ENCODE results near the gene LNPK.
"Not testable (repeated sequence)": the region's sequence is repeated elsewhere in the genome, so short reads cannot be mapped to it uniquely, and the experiment has no call there.

LNPK gene, protein sequence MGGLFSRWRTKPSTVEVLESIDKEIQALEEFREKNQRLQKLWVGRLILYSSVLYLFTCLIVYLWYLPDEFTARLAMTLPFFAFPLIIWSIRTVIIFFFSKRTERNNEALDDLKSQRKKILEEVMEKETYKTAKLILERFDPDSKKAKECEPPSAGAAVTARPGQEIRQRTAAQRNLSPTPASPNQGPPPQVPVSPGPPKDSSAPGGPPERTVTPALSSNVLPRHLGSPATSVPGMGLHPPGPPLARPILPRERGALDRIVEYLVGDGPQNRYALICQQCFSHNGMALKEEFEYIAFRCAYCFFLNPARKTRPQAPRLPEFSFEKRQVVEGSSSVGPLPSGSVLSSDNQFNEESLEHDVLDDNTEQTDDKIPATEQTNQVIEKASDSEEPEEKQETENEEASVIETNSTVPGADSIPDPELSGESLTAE

DNA sequence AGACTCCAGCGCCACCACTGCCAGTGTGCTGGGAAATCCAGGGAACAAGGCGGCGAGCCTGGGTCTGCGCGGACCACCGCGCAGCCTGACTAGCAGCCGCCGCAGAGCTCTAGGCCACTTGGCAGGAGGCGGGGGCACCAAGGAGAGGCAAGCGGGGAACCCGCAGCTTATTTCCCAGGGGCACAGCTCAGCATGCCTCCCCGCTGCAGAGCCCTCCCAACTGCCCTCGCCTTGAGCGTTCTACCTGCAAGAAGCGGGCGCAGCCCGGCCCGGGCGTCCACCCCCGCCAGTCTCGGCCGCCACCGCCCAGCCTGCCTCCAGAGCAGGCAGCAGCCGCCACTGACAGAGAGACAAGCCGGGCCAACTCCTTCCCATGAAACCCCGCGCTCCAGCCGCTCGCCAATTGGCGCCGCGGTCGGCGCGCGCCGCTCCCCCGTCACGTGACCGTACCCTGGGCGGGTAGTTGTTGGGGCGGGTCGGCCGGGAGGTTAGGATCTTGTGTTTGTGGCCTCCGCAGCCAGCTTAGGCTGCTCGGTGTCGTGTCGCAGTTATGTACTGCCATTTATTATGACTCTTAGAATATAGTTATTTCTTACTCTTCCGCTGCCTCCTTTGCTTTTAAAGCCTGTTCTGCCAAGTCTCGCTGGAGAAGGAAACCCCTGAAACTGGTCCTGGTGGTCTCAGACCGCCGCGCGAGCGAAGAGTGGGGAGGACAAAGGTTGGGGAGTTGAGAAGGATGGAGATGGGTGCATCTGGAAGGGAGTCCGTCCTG is at the start of gene LNPK:
Gene LNPK, minus strand, starts transcription at position 352 of the 772 bp plus-strand sequence. CDS start 6,683 bp downstream, outside the sequence.
- DNase-seq (ENCODE audit: low read depth) = peak; percentile 87

DNA sequence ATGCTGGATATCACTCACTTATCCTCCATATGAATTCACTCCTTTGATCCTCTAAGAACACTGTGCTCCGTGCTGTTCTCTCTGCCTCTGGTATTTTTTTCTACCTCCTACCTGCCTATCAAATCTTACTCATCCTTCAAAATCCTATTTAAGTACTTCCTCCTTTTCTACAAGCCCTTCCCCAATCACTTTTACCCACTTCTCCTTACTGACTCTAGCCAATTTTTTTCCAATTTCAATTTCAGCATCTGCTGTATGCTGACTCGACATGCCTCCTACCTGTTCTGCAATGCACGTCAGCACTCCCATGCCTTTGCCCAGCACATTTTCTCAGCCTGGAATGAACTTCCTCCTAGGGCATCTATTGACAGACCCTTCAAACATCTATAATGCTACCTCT is 37.3 kb upstream of the LNPK start:
- no peak for DNase-seq (ENCODE audit: low read depth)

DNA sequence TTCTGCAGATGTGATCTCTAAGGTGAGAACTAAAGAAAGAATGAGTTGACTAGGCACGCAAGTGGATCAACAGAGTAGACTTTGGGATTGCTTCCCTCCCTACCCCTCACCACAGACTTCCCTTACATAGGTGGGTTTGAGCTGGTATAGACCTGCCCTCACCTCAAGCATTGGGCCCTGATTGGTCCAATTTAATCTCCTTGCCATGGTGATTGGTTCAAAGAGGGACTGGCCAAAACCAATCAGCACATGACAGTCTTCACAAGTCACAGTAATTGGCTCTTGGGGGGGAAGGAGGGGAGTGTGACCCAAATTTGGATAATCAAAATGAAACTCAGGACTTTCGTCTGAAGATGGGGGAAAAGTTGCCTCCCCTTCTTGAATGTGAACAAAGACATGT is 36.6 kb upstream of the LNPK start:
- DNase-seq (ENCODE audit: low read depth) = no peak

DNA sequence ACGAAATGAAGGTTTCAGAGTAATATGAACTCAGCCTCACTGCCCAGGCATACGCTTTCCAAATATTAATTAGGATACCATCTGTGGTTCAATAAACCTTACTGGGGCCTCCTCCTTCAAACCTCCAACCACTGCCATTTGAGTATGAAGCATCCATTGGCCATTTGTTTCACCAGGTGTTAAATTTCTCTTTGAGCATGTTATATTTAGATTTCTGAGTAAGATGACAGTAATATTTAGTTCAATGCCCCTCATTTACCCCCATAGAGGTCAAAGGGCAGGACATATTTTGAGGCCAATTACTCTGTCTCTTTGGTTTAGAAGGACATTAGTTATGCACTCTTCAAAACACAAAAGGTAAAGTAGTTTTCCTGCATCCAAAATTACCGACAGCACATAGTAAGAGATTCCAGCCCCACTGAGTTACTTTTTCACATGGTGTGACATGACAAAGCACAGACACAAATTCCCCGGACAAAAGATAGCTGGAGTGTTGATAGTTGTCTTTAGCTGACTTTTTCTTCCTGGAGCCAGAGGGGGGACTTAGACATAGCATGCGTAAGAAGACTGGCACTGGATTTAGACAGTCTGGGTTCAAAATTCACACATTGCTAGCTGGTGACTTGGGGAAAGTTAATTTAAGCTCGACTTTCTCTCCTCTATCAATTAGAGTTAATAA is 33.1 kb upstream of the LNPK start:
- no peak for DNase-seq (ENCODE audit: low read depth)

DNA sequence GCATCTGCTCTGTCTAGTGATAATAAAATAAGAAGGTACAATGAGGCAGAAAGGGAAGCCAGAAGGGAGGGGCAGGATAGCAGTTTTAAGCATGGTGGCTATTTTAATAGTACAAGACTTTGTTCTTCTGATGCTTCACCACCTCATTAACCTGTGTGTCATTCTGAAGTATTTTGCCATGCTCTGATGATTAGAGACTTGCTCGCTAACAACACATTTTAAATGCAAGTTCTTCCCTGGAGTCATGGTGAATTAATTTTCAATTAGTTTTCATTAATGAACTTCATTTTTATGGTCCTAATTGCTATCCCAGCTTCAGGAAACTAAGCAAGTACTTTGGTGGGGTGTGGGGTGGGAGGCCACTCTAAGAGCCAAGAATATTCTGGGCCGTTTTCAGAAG is 25.7 kb upstream of the LNPK start:
- no peak for DNase-seq (ENCODE audit: low read depth)

DNA sequence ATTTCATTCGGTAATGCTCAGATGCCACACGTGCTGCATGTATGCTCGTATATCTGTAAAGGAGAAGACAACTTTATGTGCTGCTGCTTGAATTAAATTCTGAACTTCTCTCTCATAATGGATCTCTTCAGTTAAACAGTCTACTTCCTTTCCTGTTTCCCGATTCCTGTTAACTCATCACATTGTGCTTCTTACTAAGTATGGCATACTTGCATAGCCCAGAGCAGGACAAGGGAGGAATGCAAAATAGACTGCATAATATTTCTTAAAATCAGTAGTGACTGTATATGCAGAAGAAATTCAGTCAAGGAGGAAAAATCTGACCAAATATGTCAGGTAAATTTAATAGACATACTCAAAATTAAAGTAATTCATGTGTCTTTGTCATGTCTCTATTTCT is 23.9 kb upstream of the LNPK start:
- DNase-seq (ENCODE audit: low read depth) = no peak

DNA sequence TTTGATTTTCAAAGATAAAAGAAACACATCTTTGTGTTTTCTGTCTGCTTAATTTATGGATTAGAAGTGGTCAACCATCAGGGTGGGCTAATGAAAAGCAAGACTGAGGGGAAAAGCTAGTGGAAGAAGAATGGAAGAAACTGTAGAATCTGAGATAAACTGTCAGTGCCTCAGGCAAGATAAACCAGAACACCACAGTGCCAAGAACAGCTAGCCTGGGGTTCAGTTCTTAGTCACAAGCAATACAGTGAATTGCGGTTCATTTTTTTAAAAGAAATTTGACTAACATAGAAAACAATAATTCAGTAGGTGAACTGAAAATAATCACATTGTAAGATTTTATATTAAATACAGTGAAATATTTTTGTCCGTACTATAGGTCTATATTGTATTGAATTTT is 22.0 kb upstream of the LNPK start:
- DNase-seq (ENCODE audit: low read depth) = no peak

DNA sequence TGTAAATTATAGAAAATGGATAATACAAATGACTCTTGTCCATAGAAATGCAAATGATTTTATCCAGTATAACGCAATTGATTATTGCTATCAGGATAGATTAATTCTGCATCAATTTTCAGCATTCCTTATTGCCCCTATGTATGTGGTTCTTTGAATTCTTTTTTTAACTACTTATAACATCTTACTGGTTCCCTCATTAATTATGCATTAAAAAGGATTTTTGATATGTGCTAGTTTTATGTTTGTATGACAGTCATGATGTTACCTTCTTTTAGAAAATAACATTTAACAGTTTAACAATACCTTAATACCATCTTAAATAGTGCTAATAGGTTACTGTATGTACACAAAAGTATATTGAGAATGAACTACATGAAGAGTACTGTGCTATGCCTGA is 20.0 kb upstream of the LNPK start:
- no peak for DNase-seq (ENCODE audit: low read depth)

DNA sequence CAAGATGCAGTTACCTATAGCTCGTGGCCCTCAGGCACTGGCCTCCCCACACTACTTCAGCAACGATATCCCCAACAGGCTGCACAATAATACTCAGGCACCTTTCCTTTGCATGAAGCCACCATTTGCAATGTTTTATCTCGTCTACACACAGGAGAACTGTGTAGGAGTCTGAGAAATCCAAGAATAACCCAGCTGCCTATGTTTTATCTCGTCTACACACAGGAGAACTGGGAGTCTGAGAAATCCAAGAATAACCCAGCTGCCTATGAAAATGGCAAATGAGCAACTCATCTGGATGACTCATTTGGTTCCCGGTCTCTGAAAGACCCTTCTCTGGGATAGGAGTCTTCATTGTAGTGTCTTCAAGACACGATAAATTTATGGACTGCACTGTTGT is 18.3 kb upstream of the LNPK start:
- DNase-seq (ENCODE audit: low read depth) = no peak

DNA sequence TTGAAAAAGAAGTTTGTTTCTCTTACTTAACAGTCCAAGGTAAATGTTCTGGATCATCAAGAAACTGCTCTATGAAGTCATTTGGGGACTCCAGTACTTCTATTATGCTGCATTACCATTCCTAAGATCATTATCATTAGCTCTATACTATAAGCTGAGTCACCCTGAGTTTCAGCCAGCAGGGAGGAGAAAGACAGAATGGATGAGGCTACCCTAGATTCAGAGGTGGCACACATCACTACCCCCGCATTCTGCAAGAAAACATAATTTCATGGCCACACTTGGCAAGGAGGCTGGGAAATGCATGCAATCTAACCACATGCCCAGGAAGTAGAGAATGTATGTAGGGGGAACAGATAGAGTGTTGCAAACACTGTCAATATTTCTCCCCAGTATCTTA is 16.6 kb upstream of the LNPK start:
- DNase-seq (ENCODE audit: low read depth) = no peak

DNA sequence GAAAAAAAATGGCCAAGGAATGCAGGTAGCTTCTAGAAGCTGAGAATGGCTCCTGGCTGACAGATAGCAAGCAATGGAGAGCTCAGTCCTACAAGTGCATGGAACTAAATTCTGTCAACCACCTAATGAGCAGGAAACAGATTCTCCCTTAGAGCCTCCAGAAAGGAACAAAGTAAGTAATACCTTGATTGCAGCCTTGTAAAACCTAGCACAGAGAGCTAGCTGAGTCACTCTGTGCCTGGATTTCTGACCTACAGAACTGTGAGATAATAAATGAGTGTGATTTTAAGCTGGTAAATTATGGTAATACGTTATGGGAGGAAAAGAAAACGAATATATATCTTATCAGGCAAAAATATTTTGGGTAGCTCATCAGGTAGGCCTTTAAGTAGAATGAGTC is 7.4 kb upstream of the LNPK start:
- no peak for DNase-seq (ENCODE audit: low read depth)

DNA sequence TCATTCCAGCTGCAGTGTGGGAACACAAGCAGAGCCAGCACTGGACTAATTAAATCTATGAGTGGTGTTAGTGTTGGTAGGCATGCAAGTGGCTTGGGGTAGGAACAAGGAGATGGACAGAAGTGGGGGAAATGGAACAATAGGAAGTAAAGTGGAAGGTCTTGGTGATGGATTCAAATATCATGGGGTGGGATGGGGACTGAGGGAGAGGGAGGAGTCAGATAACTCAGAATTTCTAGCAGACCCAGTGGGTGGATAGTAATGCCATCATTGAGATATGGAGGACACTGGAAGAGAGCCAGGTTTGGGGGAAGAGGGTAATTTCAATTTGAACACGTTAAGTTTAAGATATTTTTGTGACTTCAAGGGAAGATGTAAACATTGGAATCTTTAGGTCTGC is 2.9 kb upstream of the LNPK start:
- no peak for DNase-seq (ENCODE audit: low read depth)

DNA sequence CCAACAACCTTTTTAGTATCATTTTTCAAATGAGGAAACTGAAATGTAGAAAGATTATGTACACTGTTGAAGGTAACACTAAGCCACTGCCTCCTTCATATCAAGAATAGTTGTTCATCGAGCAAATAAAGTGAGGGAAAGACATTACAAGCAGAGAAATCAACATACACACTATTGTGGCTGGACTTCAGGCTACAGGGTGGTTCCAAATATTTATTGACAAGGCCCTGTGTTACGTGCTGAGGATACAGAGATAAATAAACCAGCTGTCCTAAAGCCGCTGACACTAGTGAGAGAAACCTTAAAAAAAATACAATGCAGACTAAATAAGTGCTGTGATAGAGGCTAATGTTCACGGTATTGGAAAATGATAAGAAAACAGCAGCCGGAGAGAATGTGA is 1.9 kb upstream of the LNPK start:
- no peak for DNase-seq (ENCODE audit: low read depth)

DNA sequence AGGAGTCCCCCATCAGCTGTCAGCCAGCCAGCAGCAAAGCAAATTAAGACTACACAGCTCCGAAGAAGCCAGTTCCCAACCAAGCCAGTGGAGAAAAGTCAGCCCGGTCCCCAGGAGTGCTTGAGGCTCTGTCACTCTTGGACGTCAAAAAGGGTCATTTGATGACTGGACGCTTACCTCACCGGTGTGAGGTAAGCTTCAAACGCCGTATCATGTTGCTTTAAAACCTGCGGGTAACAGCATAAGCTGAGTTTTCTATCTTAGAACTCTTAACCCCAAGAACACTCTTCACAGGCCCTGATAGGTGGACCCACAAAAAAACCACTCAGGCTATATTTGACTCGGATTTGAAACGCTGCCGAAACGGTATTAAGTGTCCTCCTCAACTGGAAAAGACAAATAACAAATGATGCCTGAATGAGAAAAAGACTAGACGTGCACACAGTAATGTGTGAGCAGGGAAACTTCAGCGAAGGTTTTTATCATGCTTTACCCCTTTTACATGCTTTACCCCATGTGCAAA is 682 bp upstream of the LNPK start:
- DNase-seq (ENCODE audit: low read depth) = peak; percentile 2

DNA sequence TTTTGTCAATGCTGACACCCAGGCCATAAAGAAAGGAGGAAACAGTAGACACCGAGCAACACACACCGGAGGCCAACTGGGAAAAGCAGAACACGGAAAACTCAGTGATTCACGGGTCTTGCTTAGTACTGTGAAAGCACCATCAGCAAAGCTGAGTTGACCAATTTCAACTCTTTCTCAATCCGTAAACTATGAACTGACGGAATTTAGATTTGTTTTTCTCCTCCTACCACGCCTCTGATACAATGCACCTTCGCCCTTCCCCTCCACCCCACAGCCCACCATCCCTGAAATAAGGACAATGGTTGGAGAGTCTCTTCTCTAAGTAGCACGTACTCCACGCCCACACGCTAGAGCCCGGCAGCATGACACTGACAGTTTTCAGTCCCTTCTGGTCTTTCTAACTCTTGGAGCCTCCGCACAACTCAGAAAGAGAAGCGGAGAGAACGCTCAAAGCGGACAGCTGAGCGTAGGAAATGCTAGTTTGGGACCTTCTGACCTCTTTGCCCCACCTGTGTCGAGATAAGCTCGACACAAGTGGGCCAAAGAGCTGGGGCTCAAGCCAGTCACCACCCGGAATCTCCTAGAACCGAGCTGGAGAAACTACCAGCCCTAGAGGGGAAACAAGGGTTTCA is 669 bp downstream of the LNPK start:
- DNase-seq (ENCODE audit: low read depth) = peak; percentile 56

DNA sequence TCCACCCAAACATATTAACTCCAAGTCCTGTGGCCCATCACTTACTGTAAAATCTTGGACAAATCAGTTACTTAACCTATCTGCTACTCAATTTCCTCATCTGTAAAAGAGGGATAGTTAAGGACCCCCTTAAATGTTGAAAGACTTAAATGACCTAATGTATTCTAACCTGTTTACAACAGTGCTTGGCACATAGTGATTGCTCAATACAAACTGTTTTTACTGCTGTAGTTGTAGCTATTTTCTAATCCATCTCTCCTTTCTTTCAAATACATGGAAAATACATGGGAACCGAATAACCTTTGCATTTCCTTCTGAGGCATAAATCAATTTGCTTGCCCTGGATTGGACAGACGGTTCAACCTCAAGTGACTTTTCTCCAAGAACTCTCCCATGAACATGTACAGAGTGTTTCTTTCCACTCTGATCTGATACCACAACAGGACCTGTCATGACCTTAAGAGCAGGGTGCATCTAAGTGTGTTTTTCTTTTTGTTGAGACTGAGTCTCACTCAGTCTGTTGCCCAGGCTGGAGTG is 2.7 kb downstream of the LNPK start:
- DNase-seq (ENCODE audit: low read depth) = no peak

DNA sequence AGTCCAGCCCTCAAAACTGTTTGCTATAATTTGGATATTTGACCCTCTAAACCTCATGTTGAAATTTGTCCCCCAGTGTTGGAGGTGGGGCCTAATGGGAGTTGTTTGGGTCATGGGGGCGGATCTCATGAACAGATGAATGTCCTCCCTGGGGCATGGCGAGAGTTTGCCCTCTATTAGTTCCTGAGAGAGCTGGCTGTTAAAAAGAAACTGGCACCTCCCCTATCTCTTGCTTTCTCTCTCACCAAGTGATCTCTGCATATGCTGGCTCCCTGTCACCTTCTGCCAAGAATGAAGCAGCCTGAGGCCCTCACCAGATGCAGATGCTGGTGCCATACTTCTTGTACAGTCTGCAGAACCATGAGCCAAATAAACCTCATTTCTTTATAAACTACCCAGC is 12.0 kb downstream of the LNPK start:
- no peak for DNase-seq (ENCODE audit: low read depth)

DNA sequence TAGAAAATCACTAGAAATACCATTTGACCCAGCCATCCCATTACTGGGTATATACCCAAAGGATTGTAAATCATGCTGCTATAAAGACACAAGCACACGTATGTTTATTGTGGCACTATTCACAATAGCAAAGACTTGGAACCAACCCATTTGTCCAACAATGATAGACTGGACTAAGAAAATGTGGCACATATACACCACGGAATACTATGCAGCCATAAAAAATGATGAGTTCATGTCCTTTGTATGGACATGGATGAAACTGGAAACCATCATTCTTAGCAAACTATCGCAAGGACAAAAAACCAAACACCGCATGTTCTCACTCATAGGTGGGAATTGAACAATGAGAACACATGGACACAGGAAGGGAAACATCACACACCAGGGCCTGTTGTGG is 14.9 kb downstream of the LNPK start:
- not testable (repeated sequence) for DNase-seq (ENCODE audit: low read depth)

DNA sequence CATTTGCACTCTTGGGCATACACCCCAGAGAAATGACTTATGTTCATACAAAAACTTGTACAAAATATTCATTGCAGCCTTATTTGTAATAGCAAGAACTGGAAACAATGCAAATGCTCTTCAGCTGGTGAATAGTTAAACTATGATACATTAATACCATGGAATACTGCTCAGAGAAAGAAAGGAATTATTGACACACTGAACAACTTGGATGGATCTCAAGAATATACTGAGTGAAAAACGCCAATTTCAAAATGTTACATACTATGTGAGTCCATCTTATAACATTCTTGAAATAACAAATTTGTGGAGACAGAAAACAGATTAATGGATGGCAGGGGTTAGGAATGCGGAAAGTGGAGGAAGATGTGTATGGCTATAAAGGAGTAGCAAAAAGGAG is 17.2 kb downstream of the LNPK start:
- no peak for DNase-seq (ENCODE audit: low read depth)

DNA sequence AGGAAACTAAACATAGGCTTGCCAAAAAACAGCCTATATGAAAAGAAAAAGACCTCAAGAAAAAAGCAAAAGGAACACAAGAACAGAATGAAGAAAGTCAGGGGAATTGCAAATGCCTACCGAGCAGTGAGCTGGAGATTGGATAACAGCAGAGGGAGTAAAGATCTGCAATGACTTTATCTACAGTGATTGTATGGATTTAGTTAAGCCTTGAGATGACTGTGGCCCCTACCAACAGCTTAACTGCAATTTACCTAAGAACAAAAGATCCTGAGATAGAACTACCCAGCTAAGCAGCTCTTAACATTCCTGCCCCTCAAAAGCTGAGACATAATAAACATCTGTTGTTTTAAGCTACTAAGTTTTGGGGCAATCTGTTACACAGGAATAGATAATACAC is 20.5 kb downstream of the LNPK start:
- DNase-seq (ENCODE audit: low read depth) = no peak

DNA sequence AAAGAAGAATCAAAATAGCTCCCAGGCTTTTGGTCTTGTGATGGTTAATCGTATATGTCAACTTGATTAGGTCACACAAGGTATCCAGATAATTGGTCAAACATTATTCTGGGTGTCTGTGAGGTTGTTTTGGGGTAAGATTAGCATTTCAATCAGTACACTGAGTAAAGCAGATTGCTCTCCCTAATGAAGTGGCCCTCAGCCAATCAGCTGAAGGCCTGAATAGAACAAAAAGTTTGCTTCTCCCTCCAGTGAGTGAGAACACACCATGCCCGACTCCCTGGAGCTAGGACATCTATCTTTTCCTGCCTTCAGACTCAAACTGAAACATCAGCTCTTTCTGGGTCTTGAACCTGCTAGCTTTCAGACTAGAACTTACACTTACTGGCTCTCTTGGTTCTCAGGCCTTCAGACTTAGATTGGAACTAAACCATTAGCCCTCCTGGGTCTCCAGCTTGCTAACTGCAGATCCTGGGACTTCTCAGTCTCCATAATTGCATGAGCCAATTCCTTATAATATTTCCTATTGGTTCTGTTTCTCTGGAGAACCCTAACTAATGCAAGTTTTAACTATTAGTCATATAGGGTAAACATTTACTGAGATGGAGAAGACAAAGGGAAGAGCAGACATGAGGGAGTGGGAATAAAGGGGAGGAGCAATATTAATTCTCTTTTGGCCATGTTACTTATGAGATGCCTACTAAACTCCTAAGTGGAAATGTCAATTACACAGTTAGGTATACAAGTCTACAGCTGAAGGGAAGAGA is 25.5 kb downstream of the LNPK start:
- peak; percentile 3 for DNase-seq (ENCODE audit: low read depth)

All from fibroblast of gingiva (primary cell).